Choroid plexus epithelial cell (primary cell): ENCODE measurements around the gene HSD11B1.
A peak's percentile ranks its signal among the peaks of the same experiment; 100 is the strongest.

Source experiments
- DNase-seq: peaks from one replicate; pipeline ENCODE4 v3.0.0-alpha.2; 2010; ENCODE audit warnings: low read depth
- H3K4me3 ChIP-seq: 2 replicates; pipeline ENCODE4 v1.5.1; 2011; ENCODE audit warnings: low read depth, mild to moderate bottlenecking, control low read depth, low read length, moderate library complexity
- CTCF ChIP-seq: conservative IDR thresholded peaks from 2 replicates; pipeline ENCODE4 v1.5.1; 2011; ENCODE audit warnings: low read depth, mild to moderate bottlenecking, control low read depth, inconsistent platforms, low read length, moderate library complexity

HSD11B1 gene

GRCh38 chr1:209758400-209758799 lies 53.8 kb downstream of the HSD11B1 start:
- TF ChIP-seq CTCF, result no peak
- no peak overlapping the region for H3K4me3 ChIP-seq
- DNase-seq, result no peak

GRCh38 chr1:209759829-209760359 lies 55.2 kb downstream of the HSD11B1 start:
- no peak for TF ChIP-seq CTCF
- no peak overlapping the region for H3K4me3 ChIP-seq
- DNase-seq, result no peak

- TF ChIP-seq CTCF, result no peak
- no peak for DNase-seq
- H3K4me3 ChIP-seq, result no peak overlapping the region
Measured at GRCh38 chr1:209761011-209761635, 56.5 kb downstream of the HSD11B1 start.

GRCh38 chr1:209766051-209766450 lies 61.4 kb downstream of the HSD11B1 start:
- no peak overlapping the region for H3K4me3 ChIP-seq
- peak; percentile 8 for DNase-seq
- no peak for TF ChIP-seq CTCF

GRCh38 chr1:209767096-209767495 lies 62.5 kb downstream of the HSD11B1 start:
- DNase-seq, result no peak
- TF ChIP-seq CTCF, result no peak
- no peak overlapping the region for H3K4me3 ChIP-seq

GRCh38 chr1:209767706-209768105 lies 63.1 kb downstream of the HSD11B1 start:
- TF ChIP-seq CTCF, result no peak
- no peak for DNase-seq
- no peak overlapping the region for H3K4me3 ChIP-seq

GRCh38 chr1:209768354-209768774 lies 63.7 kb downstream of the HSD11B1 start:
- DNase-seq, result no peak
- no peak overlapping the region for H3K4me3 ChIP-seq
- no peak for TF ChIP-seq CTCF
